ENCODE results near the gene CD58.

GRCh38 chr1:116491700-116492357 is 79.0 kb downstream of the CD58 start:
- TF ChIP-seq CTCF (IDR thresholded peaks at IDR 0.05) (no peak), POLR2A (IDR thresholded peaks at IDR 0.05) (no peak)
